HG02642 (cell line): Measurements from ENCODE around the gene ACSL6.

Source experiments
- ATAC-seq: cut with Tn5 transposase; IDR thresholded peaks from one replicate; pipeline ENCODE4 v1.9.1; 2021; ENCODE audit warnings: mild to moderate bottlenecking; ENCODE audit not compliant: unreplicated experiment, poor library complexity

Gene ACSL6

GRCh38 chr5:132049093-132049492 lies 37.6 kb upstream of the ACSL6 start:
- ATAC-seq: no peak

DNA sequence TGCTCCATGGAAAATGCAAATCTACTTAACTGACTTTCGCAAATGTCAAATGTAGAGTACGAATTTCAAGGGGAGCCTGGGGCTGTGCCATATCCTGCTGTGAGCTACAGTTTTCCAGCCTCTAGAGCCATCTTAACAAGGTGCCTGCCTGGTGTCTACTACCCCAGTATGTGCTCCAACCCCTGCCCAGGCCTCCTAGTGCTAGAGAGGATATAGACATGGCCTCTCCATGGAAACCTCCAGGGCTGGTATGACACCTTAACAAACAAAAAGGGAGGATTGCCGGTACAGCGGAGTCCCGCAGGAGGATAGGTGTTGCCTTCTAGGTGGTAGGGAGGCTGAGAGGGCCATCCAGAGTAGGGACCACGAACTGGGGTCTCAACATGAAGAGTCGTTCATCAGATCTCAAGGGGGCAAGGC lies 35.4 kb upstream of the ACSL6 start:
- ATAC-seq: no peak

GRCh38 chr5:132044207-132044606 lies 32.7 kb upstream of the ACSL6 start:
- ATAC-seq: no peak

- ATAC-seq: no peak
Observed at GRCh38 chr5:132037353-132037752, 25.9 kb upstream of the ACSL6 start.

DNA sequence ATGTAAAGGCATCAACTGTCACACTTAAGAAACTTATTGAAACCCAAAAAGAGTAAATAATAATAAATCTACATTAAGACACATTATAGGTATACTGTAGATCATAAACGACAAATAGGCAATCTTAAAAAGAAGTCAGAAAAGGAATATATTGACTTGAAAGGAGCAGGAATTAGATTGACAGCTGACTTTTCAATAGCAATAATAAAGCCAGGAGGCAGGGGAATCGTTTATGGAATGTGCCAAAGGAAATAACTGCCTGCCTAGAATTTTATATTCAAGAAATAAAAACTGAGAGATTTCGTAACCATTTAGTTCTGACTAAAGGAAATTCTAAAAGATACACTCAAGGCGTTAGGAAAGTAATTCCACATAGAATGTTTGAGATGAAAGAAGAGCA lies 21.7 kb upstream of the ACSL6 start:
- ATAC-seq: no peak

DNA sequence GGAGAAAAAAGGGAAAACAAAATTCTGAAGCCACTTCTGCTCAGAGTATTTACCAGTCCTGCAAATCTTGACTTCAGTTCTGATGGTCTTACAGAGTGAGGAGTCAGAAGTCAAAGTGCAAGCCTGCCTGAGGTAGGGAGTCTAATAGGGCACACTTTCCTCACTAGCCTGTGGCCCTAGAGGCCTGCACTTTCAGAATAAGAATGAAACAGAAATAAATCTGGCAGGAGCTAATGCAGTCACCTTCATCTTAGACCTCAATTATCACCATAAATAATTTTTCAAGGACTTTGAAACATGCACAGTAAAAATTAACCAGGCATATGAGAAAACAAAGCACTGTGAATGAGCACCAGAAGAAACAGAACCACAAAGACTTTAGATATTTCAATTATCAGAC lies 20.7 kb upstream of the ACSL6 start:
- ATAC-seq: no peak

- ATAC-seq: no peak
Observed at GRCh38 chr5:132030610-132031009, 19.2 kb upstream of the ACSL6 start.

- ATAC-seq: no peak
Observed at GRCh38 chr5:132029609-132030330, 18.3 kb upstream of the ACSL6 start.

- ATAC-seq: no peak
Observed at GRCh38 chr5:132027027-132027426, 15.6 kb upstream of the ACSL6 start.

- ATAC-seq: no peak
Observed at GRCh38 chr5:132026516-132027008, 15.1 kb upstream of the ACSL6 start.

DNA sequence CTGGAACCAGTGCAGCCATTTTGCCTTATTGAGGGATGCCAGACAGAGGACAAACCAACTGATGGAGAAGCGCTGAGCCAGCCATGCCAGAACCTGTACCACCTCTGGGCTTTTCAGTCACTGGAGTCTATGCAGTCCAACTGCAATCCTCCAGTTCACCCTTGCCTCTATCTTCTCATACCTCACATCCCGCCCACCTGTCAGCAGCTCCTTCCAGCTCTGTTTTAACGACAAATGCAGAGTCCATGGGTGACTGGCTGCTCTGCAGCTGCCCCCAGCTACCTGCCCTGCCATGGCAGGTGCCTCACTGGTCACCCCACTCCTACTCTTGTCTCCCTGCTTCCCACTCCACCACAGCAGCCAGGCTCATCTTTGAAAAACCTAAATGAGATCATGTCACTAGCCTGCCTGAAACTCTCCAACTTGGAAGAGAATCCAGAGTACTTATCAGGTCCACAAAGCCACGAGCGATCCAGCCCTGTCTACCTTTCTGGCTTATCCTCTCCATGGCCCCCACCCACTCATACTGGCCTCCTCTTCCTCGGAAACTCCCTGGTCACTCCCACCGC lies 14.0 kb upstream of the ACSL6 start:
- no peak for ATAC-seq

- ATAC-seq: no peak
Observed at GRCh38 chr5:132024789-132025402, 13.4 kb upstream of the ACSL6 start.

- no peak for ATAC-seq
Observed at GRCh38 chr5:132024117-132024435, 12.6 kb upstream of the ACSL6 start.

DNA sequence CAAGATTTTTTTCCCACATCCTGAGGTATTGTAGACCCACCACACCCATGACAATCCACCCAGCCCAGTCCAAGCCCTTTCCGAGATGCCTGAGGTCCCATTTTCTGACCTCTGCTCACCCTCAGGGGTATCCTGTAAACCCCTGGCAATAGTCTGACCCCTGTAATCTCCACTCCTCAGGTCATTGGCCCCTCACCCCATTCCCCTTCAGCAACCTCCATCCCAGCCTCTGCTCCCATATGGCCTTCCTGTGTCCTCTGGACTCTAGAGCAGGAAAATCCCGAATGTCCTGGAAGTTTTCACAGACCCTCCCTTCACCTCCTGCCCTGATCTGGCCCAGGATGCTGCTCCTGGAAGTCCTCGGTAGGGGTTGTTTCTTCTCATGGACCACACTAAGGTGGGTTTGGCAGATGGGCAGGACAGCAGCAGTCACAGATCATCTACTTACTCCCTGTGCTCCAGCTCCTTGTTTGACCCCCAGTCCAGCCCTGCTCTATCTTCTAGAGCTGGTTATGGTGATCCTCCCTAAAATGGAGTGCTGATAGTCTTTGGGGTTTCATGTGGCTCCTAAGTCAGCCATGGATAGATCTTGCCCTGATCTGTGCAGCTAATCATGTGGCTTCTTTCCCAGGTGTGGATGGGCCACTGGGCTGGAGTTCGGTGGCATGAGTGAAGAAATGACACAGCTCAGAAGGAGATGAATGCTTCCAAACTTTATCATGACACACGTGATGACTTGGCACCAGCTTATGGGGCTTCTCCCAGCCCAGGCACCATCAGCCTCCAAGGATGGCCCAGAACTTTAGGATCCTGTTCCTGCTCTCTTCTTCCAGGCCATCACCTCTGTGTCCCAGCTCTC lies 12.0 kb upstream of the ACSL6 start:
- no peak for ATAC-seq

DNA sequence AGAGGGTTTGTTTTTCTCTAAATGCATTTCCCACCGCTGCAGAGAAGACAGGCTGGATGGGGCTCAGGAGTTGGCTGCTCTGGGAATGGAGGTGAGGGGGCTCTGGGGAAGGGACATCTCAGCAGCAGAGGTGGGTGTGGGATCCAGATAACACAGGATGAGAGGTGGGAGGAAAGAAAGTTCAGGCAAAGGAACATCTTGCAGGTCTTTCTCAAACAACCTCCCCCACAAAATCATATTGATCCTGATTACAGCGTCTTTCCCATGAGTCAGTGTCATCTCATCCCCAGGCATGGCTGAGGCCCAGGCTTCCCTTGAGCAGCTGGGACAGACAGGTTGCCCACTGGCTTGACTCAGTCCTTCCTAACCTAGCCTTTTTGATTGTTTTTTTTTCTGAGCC lies 11.3 kb upstream of the ACSL6 start:
- no peak for ATAC-seq

DNA sequence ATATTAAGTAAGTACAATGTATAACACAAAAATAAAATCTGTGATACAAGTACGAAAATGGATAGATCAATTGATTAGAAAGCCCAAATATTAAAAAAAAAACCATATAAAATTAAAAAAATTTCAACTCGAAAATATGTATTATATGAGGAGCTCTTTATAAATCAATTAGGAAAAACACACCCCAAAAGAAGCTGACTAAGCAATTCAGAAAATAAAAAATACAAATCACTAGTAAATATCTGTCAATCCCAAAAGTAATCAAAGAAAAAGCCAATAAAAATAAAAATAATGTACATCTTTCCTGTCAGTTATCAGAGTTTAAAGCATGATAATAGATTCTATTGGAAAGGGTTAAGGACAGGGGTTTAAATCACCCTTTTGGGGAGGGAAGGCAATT lies 10.2 kb upstream of the ACSL6 start:
- no peak for ATAC-seq

DNA sequence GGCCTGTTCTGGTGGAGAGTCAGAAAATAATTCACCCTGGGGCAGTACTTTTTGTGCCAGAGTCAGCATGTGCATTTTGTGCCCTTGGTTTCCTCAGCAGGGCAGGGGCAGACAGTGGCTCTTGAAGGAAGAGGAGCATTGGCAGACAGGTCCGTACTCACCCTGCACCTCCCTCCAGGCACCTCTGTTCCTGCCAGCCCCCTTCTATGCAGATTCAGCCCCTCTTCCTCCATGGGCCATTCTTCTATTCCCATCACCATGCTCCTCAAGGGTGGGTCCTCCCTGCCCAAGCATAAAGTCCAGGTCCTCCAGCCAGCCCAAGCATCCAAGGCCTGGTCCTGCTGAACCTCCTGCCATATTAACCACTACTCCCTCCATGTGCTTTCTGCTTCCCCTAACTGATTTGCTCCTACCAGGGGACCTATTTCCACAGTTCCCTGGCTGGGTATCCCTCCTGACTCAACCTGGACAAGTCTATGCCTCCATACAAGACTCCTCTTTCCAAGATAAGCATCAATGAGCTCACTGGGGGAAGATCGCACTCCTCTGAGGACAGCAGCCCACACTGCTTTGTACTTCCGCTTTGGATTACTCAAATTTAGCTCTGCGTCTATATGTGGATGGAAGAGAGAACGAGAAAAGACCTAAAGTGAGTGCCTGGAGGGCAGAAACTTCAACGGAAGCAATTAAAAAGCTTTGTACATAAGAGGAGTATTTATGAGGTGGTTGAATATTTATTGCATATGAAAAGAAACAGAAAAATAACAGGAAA lies 9.3 kb upstream of the ACSL6 start:
- peak; percentile 23 for ATAC-seq

- ATAC-seq: peak; percentile 98
Observed at GRCh38 chr5:132019857-132020555, 8.5 kb upstream of the ACSL6 start.

- no peak for ATAC-seq
Observed at GRCh38 chr5:132019337-132019736, 7.9 kb upstream of the ACSL6 start.
